Keratinocyte (primary cell): ENCODE results near the gene RTN4IP1.

ENCODE experiments used
- CTCF ChIP-seq, 3 experiments: IDR thresholded peaks in 1 of 3; conservative IDR thresholded peaks in 1 of 3; optimal IDR thresholded peaks in 1 of 3; 2 replicates in 2 of 3; 3 replicates in 1 of 3; pipeline versions ENCODE3 to v1.5.1; 2011; ENCODE audit warnings: low read length in 3 of 3, mild to moderate bottlenecking in 3 of 3, moderate library complexity in 2 of 3, control low read depth in 1 of 3, inconsistent platforms in 1 of 3; ENCODE audit not compliant: insufficient read depth in 2 of 3; ENCODE audit errors: extremely low read depth in 1 of 3
- EZH2 ChIP-seq: IDR thresholded peaks from one replicate; pipeline ENCODE4 v1.6.1; 2012; ENCODE audit warnings: inconsistent platforms, mild to moderate bottlenecking, low read length, moderate library complexity

GRCh38 chr6:106648651-106649308 lies 19.5 kb upstream of the RTN4IP1 start:
- TF ChIP-seq CTCF (optimal IDR thresholded peaks at IDR 0.05 in 1 of 3, IDR thresholded peaks at IDR 0.05 in 1 of 3, conservative IDR thresholded peaks at IDR 0.05 in 1 of 3; ENCODE audit: extremely low read depth in 1 of 3, insufficient read depth in 2 of 3, low read length in 3 of 3) (no peak), EZH2 (no peak)
